HTERT RPE-1 (cell line): ENCODE results near the gene OR10S1.
"Not testable (repeated sequence)": the region's sequence is repeated elsewhere in the genome, so short reads cannot be mapped to it uniquely, and the experiment has no call there.

Source experiments
- in situ Hi-C: fragments of 300-500 bp; cut with MboI; formaldehyde crosslinking; loops from 4 replicates; pipeline ENCODE4 v1.14.3; 2020; ENCODE audit warnings: low sequenced_read_pairs

The OR10S1 gene

GRCh38 chr11:123977731-123978347, at the start of gene OR10S1:
OR10S1 (minus strand) TSS chr11:123977781; CDS start chr11:123977664, 117 bp downstream.
- in situ Hi-C loops: no loop called here

- in situ Hi-C loops: no loop called here
These were observed 48.9 kb upstream of the OR10S1 start, which contains the start of gene OR10G8 for GRCh38 chr11:124026498-124026897. OR10G8 (plus strand) TSS chr11:124026798; CDS start chr11:124029623, 2,825 bp downstream.

GRCh38 chr11:124015837-124016236, 38.3 kb upstream of the OR10S1 start:
- in situ Hi-C loops: not testable (repeated sequence)

- in situ Hi-C loops: no loop called here
These were observed 35.1 kb upstream of the OR10S1 start, which contains the start of gene OR10G4 for GRCh38 chr11:124012697-124013096. OR10G4 (plus strand) TSS chr11:124012997; CDS start chr11:124015575, 2,578 bp downstream.

GRCh38 chr11:123995119-123995518, 17.5 kb upstream of the OR10S1 start, which contains the start of gene OR10G6:
OR10G6 (minus strand) TSS chr11:123995161; CDS start chr11:123995161, 0 bp downstream.
- in situ Hi-C loops: no loop called here

- in situ Hi-C loops: no loop called here
These were observed 1.7 kb upstream of the OR10S1 start for GRCh38 chr11:123979311-123979710.

GRCh38 chr11:123976770-123977560, 616 bp downstream of the OR10S1 start:
- in situ Hi-C loops: no loop called here

- in situ Hi-C loops: no loop called here
These were observed 3.8 kb downstream of the OR10S1 start for GRCh38 chr11:123973816-123974215.

- in situ Hi-C loops: no loop called here
These were observed 20.8 kb downstream of the OR10S1 start for GRCh38 chr11:123956752-123957151.

GRCh38 chr11:123945132-123945531, 32.4 kb downstream of the OR10S1 start:
- in situ Hi-C loops: no loop called here

GRCh38 chr11:123943738-123944137, 33.8 kb downstream of the OR10S1 start, which contains the start of gene OR6T1:
OR6T1 (minus strand) TSS chr11:123943838; CDS start chr11:123943838, 0 bp downstream.
- in situ Hi-C loops: no loop called here

- in situ Hi-C loops: no loop called here
These were observed 35.2 kb downstream of the OR10S1 start for GRCh38 chr11:123942413-123942812.

- in situ Hi-C loops: no loop called here
These were observed 38.3 kb downstream of the OR10S1 start, which contains the start of gene OR4D5 for GRCh38 chr11:123939317-123939716. OR4D5 (plus strand) TSS chr11:123939617; CDS start chr11:123939617, 0 bp downstream.
